ENCODE measurements around the gene LIMS4.
"Not testable (repeated sequence)": the region's sequence is repeated elsewhere in the genome, so short reads cannot be mapped to it uniquely, and the experiment has no call there.

DNA sequence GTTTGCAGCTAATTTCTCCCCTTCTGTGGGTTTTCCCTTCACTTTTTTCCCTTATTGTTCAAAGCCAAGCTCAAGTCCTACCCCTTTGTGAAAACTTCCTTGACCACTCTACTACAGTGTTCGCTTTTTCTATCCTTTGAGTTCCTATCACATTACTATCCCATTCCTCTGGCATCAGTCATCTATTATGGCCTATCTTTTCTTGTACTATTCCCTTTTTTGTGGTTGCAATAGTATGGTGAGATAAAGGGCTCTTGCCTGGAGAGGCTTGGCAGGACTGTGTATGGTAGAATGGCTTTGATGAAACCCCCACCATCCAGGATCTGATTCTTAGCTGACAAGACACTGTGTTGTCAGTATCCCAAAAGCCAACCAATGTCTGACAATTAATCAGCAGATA lies 30.7 kb downstream of the LIMS4 start:
- TF ChIP-seq, protein P1, sequence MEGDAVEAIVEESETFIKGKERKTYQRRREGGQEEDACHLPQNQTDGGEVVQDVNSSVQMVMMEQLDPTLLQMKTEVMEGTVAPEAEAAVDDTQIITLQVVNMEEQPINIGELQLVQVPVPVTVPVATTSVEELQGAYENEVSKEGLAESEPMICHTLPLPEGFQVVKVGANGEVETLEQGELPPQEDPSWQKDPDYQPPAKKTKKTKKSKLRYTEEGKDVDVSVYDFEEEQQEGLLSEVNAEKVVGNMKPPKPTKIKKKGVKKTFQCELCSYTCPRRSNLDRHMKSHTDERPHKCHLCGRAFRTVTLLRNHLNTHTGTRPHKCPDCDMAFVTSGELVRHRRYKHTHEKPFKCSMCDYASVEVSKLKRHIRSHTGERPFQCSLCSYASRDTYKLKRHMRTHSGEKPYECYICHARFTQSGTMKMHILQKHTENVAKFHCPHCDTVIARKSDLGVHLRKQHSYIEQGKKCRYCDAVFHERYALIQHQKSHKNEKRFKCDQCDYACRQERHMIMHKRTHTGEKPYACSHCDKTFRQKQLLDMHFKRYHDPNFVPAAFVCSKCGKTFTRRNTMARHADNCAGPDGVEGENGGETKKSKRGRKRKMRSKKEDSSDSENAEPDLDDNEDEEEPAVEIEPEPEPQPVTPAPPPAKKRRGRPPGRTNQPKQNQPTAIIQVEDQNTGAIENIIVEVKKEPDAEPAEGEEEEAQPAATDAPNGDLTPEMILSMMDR (conservative IDR thresholded peaks at IDR 0.05 in 1 of 2, IDR thresholded peaks at IDR 0.05 in 1 of 2; ENCODE audit: low read depth in 1 of 2, low read length in 2 of 2) = not testable (repeated sequence)
- not testable (repeated sequence) for TF ChIP-seq EZH2 (IDR thresholded peaks at IDR 0.05; ENCODE audit: low read length, missing control alignments)

All from fibroblast of lung (primary cell).